Smooth muscle cell (in vitro differentiated cells): ENCODE results near the gene TMEM117. TPM values are rescaled to one million over a fixed set of nuclear protein-coding genes. Genes with fewer than 3 reads are reported as not detected.
A peak's percentile ranks its signal among the peaks of the same experiment; 100 is the strongest.

Experiments
- DNase-seq: peaks from one replicate; lab custom pipeline; 2025; ENCODE audit not compliant: unreplicated experiment; lab: John Stamatoyannopoulos, UW
- H2AFZ ChIP-seq: fragments of 200-600 bp; sonication (generic); 2 replicates; pipeline ENCODE4 v1.6.0; 2016; ENCODE audit warnings: antibody characterized with exemption, low read depth, mild to moderate bottlenecking
- H3F3A ChIP-seq: fragments of 200-600 bp; sonication (generic); 2 replicates; pipeline ENCODE4 v1.6.0; 2017; ENCODE audit warnings: antibody characterized with exemption, low read depth
- H3K27ac ChIP-seq: fragments of 200-600 bp; sonication (generic); 2 replicates; pipeline ENCODE4 v1.5.1; 2016; ENCODE audit warnings: low read depth, mild to moderate bottlenecking
- H3K27me3 ChIP-seq: fragments of 200-600 bp; sonication (generic); 2 replicates; pipeline ENCODE4 v1.6.1; 2016; ENCODE audit warnings: low read depth, mild to moderate bottlenecking
- H3K36me3 ChIP-seq: fragments of 200-600 bp; sonication (generic); 2 replicates; pipeline ENCODE4 v1.5.1; 2016; ENCODE audit warnings: low read depth
- H3K4me1 ChIP-seq: fragments of 200-600 bp; sonication (generic); 2 replicates; pipeline ENCODE4 v1.5.1; 2016; ENCODE audit warnings: low read depth
- H3K4me2 ChIP-seq: fragments of 200-600 bp; sonication (generic); 2 replicates; pipeline ENCODE4 v1.6.0; 2016; ENCODE audit warnings: mild to moderate bottlenecking
- H3K4me3 ChIP-seq: fragments of 200-600 bp; sonication (generic); 2 replicates; pipeline ENCODE4 v1.5.1; 2016; ENCODE audit warnings: mild to moderate bottlenecking
- H3K79me2 ChIP-seq: fragments of 200-600 bp; sonication (generic); 2 replicates; pipeline ENCODE4 v1.6.0; 2016; ENCODE audit warnings: low read depth, mild to moderate bottlenecking
- H3K9ac ChIP-seq: fragments of 200-600 bp; sonication (generic); 2 replicates; pipeline ENCODE4 v1.6.0; 2016; ENCODE audit warnings: low read depth
- H3K9me3 ChIP-seq: fragments of 200-600 bp; sonication (generic); replicated peaks from 2 replicates; pipeline ENCODE4 v1.5.1; 2016; ENCODE audit warnings: low read depth
- H4K20me1 ChIP-seq: fragments of 200-600 bp; sonication (generic); 2 replicates; pipeline ENCODE4 v1.6.0; 2016; ENCODE audit warnings: low read depth
- WGBS: methylation state at CpG from one replicate; pipeline ENCODE4 v1.1.7; 2016; ENCODE audit warnings: low lambda C conversion rate; 5-methylcytosine and 5-hydroxymethylcytosine counted together
- polyA plus RNA-seq: library from polyadenylated mRNA; unstranded; fragments of >200 nt; fragmentation: Nextera tagmentation; extraction: Ambion mirVana; gene quantifications from 2 replicates; pipeline ENCODE4 v1.2.1, GENCODE V29; 2016
- total RNA-seq: library from RNA; depleted of rRNA; stranded (reverse); fragments of >200 nt; gene quantifications from 2 replicates; pipeline ENCODE4 v1.2.3, GENCODE V29; 2014
- TF ChIP-seq, protein P1 (sequence below): fragments of 200-600 bp; sonication (generic); IDR thresholded peaks from 2 replicates; pipeline ENCODE4 v1.5.1; 2017; ENCODE audit warnings: borderline replicate concordance, mild to moderate bottlenecking, antibody characterized with exemption; ENCODE audit not compliant: insufficient read depth, poor library complexity, severe bottlenecking

Gene TMEM117
- total and polyA plus RNA-seq, 2 experiments from 2014 or later = 13.0 to 38.9 TPM

DNA sequence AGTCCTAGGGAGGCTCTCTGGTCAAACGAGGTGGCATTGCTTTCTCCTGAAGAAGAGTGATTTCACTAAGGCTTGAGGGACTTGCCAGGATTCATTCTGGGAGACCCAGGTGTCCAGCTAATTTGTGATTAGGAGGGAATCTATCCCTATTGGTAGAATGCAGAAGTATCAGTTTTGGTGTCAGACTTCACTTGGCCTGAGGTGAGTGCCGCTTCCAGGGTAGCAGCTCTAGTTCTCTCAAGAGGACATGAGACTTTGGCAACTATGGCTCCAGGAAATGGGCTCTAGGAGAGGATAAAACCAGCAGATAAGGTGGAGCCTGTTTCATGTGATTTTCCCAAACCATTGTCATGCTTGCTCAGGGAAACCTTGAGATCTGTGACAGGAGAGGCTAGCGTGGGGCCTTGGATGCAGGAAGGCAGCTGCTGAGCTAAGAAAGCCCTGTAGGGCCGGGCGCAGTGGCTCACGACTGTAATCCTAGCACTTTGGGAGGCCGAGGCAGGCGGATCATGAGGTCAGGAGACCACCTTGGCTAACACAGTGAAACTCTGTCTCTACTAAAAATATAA is 11.6 kb upstream of the TMEM117 start:
- H3K36me3 ChIP-seq = no peaks in the 10 kb centered on the region
- TF ChIP-seq, protein P1, sequence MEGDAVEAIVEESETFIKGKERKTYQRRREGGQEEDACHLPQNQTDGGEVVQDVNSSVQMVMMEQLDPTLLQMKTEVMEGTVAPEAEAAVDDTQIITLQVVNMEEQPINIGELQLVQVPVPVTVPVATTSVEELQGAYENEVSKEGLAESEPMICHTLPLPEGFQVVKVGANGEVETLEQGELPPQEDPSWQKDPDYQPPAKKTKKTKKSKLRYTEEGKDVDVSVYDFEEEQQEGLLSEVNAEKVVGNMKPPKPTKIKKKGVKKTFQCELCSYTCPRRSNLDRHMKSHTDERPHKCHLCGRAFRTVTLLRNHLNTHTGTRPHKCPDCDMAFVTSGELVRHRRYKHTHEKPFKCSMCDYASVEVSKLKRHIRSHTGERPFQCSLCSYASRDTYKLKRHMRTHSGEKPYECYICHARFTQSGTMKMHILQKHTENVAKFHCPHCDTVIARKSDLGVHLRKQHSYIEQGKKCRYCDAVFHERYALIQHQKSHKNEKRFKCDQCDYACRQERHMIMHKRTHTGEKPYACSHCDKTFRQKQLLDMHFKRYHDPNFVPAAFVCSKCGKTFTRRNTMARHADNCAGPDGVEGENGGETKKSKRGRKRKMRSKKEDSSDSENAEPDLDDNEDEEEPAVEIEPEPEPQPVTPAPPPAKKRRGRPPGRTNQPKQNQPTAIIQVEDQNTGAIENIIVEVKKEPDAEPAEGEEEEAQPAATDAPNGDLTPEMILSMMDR = no peak
- H4K20me1 ChIP-seq = no peaks in the 10 kb centered on the region
- no peaks in the 10 kb centered on the region for H3K79me2 ChIP-seq
- no peak for DNase-seq
- H3K4me3 ChIP-seq = no peak overlapping the region
- no peaks in the 10 kb centered on the region for H3K4me1 ChIP-seq
- WGBS = 90% methylated on average over 8 of the region's 8 CpGs
- no peaks in the 10 kb centered on the region for H3K27me3 ChIP-seq
- H3K9ac ChIP-seq = no peak overlapping the region
- H3K9me3 ChIP-seq = no peaks in the 10 kb centered on the region
- no peak overlapping the region for H3K27ac ChIP-seq
- H2AFZ ChIP-seq = no peak overlapping the region
- H3K4me2 ChIP-seq = no peak overlapping the region
- no peaks in the 10 kb centered on the region for H3F3A ChIP-seq

DNA sequence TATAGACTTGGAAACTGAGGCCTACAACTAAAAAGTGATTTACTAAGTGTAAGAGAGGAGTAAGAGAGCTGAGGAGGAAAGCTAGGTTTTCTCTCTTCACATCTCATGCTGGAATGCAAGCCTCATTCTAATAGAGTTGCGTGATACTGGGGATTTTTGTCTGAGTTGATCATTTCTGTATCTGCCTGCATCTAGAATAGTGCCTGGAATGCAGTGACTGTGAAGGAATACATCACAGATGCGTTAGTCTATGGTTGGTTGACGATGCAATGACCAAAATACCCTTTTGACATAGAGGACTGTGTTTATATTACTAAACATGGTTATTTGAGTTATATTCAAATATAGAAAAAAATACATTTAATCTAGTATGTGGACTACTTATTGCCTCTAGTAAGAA is 9.2 kb upstream of the TMEM117 start:
- TF ChIP-seq, protein P1 = no peak
- H3K27me3 ChIP-seq = no peaks in the 10 kb centered on the region
- H2AFZ ChIP-seq = peak overlapping the region; percentile 10
- H3K9ac ChIP-seq = no peak overlapping the region
- no peak overlapping the region for H3K4me2 ChIP-seq
- no peak overlapping the region for H3K4me3 ChIP-seq
- 84% methylated on average over 3 of the region's 3 CpGs for WGBS
- H3F3A ChIP-seq = no peaks in the 10 kb centered on the region
- no peak overlapping the region for H3K27ac ChIP-seq
- H3K79me2 ChIP-seq = no peaks in the 10 kb centered on the region
- no peaks in the 10 kb centered on the region for H3K9me3 ChIP-seq
- H3K36me3 ChIP-seq = no peaks in the 10 kb centered on the region
- no peaks in the 10 kb centered on the region for H4K20me1 ChIP-seq
- no peaks in the 10 kb centered on the region for H3K4me1 ChIP-seq
- DNase-seq = no peak

- TF ChIP-seq, protein P1 = no peak
- no peaks in the 10 kb centered on the region for H3K27me3 ChIP-seq
- WGBS = 67% methylated on average over 1 of the region's 1 CpG
- H3K9me3 ChIP-seq = no peaks in the 10 kb centered on the region
- H3K4me3 ChIP-seq = no peak overlapping the region
- no peak overlapping the region for H3K27ac ChIP-seq
- H3K36me3 ChIP-seq = no peaks in the 10 kb centered on the region
- H2AFZ ChIP-seq = no peak overlapping the region
- no peaks in the 10 kb centered on the region for H3K4me1 ChIP-seq
- H3K9ac ChIP-seq = no peak overlapping the region
- H4K20me1 ChIP-seq = no peaks in the 10 kb centered on the region
- H3F3A ChIP-seq = no peaks in the 10 kb centered on the region
- DNase-seq = no peak
- no peaks in the 10 kb centered on the region for H3K79me2 ChIP-seq
- H3K4me2 ChIP-seq = no peak overlapping the region
These were observed 8.8 kb upstream of the TMEM117 start for GRCh38 chr12:43827093-43827492.
